LNCAP (cell line): ENCODE data around the gene BUB3.

Source experiments
- CTCF ChIP-seq: fragments of 450-650 bp; IDR thresholded peaks from 2 replicates; pipeline ENCODE4 v1.5.1; 2017; ENCODE audit warnings: mild to moderate bottlenecking

BUB3 gene

GRCh38 chr10:123213192-123213591, 59.0 kb downstream of the BUB3 start:
- no peak for TF ChIP-seq CTCF
